T-helper 2 cell treated with Interferon-gamma antibody and Interleukin-4, amounts not matched to agents 100 ng/mL and 5 ng/mL, for 36 hours (primary cell): ENCODE data around the gene RPL18. TPM values are rescaled to one million over a fixed set of nuclear protein-coding genes. Genes with fewer than 3 reads are reported as not detected.

Experiments used
- intact Hi-C: fragments of 100-400 bp; cut with micrococcal nuclease; formaldehyde crosslinking; loops from one replicate; pipeline ENCODE4 v1.15.1; 2023
- total RNA-seq: library from RNA; stranded (reverse); gene quantifications from 2 replicates; pipeline ENCODE4 v1.2.3, GENCODE V29; 2022

RPL18 gene
- total RNA-seq, 1 donor from 2014 or later: 1,641 TPM

DNA sequence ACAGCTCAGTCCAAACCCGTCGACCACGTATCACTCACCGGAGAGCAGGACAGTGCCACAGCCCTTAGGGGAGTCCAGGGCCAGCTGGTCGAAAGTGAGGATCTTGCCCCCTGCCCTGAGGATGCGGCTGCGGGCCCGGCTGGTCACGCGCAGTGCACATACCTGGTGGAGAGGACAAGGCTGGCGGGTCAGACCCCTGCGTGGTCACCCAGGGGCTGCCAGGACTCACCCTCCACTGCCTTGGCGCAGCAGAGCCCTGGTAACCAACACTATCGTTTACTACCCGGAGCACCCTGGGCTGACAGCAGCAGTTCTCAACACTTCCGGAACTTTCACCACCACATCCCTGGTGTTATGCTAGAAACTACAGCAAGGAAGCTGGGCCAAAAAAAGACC, 2.9 kb downstream of the RPL18 start:
- intact Hi-C loops: no loop called here

- intact Hi-C loops: no loop called here
Measured at GRCh38 chr19:48615231-48616040, 3.5 kb downstream of the RPL18 start.

DNA sequence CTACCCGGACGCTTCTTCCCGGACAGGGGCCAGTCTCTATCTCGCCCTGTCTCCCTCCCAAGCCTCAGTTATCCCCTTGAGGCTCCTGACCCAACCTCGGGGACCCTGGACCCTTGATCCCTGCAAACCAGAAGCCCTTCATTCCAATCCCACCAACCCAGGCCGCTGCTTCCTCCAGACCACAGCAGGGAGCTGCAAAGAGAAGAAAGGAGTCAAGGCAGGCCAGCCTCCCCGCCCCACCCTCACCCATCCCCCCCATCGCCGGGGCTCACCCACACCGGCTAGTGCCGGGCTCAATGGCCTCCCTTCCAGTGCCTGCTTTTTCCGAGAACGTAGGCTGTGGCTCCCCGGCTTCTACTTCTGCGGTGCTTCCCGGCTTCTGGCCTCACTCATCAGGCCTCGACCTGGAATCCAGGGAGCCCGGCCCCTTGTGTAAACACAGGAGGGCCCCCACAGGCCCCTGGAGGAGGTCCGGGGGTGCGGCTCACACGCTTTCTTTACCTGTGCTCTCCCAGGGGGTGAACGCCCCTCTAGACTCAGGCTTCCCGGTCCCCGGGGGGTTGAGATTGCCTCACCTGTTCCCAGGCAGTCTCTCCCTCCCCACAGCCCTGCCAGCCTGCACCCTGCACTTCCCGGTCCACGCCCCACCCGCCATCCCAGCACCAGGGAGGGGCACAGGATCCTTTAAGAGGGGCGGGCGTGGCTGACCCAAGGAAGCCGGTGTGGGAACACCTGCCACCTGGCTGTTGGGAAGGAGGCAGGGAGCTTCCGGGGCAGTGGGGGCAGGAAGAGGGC, 4.3 kb downstream of the RPL18 start, which contains the start of gene FAM83E:
Gene FAM83E, minus strand, starts transcription at position 641 of the 795 bp plus-strand sequence. CDS start 1,704 bp downstream, outside the sequence.
- intact Hi-C loops: no loop called here

- intact Hi-C loops: no loop called here
Measured at GRCh38 chr19:48613852-48614435, 5.0 kb downstream of the RPL18 start.

DNA sequence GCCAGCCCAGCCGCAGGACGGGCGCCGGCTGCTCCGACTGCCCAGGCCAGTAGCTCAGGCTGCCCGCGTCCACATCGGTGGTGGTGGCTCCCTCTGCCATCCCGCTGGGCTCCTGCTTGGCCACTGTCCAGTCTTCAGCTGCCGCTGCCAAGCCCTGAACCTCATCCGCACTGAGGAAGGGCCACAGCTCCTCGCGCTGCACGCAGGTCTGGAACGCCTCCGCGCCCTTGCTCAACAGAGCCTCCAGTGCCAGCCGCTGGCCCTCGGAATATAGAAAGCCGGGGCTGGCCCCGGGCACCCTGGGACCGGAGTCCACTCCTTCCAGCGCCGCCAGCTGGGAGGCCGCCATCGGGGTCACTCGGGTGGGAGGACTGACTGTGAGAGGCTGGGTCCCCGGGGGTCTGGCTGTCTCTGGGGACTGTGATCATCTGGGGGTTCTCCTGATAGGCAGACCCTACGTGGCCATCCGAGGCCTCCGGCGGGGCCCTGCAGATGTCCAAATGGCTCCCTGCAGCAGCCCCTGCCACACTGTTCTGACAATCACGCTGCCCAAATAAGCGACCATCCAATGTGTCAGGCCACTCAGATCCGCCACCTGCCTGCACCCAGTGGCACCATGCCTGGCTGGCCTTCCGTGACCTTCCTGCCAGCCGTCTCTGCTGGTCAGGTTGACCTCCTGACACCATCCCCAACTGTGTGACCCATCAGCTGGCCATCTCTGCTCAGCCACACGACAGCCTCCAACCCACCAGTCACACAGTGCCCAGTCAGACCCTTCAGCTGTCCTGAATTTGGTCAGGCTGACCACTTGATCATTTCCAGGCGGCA, 5.7 kb downstream of the RPL18 start:
- intact Hi-C loops: no loop called here

- intact Hi-C loops: no loop called here
Measured at GRCh38 chr19:48611872-48612271, 7.1 kb downstream of the RPL18 start.

- intact Hi-C loops: no loop called here
Measured at GRCh38 chr19:48609571-48610108, 9.3 kb downstream of the RPL18 start.

- intact Hi-C loops: no loop called here
Measured at GRCh38 chr19:48608798-48609263, 10.1 kb downstream of the RPL18 start.

DNA sequence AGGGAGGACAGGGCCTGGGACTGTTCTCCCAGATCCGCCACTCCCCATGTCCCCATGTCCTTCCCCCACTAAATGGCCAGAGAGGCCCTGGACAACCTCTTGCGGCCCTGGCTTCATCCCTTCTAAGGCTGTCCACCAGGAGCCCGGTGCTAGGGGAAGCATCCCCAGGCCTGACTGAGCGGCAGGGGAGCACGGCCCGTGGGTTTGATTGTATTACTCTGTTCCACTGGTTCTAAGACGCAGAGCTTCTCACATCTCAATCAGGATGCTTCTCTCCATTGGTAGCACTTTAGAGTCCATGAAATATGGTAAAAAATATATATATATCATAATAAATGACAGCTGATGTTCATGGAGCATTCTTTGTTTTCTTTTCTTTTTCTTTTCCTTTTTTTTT, 11.6 kb downstream of the RPL18 start:
- intact Hi-C loops: no loop called here

- intact Hi-C loops: no loop called here
Measured at GRCh38 chr19:48606463-48607358, 12.3 kb downstream of the RPL18 start, which contains the start of gene SPACA4. SPACA4 (plus strand) TSS chr19:48606742; CDS start chr19:48606979, 237 bp downstream.

GRCh38 chr19:48603850-48604249, 15.1 kb downstream of the RPL18 start:
- intact Hi-C loops: no loop called here

- intact Hi-C loops: no loop called here
Measured at GRCh38 chr19:48603449-48603848, 15.5 kb downstream of the RPL18 start.

- intact Hi-C loops: no loop called here
Measured at GRCh38 chr19:48603001-48603400, 16.0 kb downstream of the RPL18 start.

GRCh38 chr19:48600679-48601417, 18.1 kb downstream of the RPL18 start:
- intact Hi-C loops: no loop called here

DNA sequence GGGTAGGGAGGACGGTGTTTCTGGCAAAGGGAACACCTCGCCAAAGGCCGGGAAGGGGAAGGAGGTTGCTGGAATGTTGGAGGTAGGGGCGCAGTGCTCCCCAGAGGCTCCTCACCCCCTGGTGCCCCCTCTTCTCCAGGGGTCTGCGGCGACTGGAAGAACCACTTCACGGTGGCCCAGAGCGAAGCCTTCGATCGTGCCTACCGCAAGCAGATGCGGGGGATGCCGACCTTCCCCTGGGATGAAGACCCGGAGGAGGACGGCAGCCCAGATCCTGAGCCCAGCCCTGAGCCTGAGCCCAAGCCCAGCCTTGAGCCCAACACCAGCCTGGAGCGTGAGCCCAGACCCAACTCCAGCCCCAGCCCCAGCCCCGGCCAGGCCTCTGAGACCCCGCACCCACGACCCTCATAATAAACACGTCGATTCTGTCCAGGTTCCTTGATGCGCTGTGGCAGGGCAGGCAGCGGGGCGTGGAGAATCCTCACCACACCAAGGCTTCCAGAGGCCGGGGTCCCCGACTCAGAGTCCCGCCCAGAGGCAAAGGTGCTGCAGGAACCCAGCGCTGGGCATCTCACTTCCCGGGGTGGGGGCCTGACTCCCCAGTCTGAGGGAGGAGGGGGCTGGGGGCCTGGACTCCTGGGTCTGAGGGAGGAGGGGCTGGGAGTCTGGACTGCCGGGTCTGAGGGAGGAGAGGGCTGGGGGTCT, 19.8 kb downstream of the RPL18 start:
- intact Hi-C loops: no loop called here

DNA sequence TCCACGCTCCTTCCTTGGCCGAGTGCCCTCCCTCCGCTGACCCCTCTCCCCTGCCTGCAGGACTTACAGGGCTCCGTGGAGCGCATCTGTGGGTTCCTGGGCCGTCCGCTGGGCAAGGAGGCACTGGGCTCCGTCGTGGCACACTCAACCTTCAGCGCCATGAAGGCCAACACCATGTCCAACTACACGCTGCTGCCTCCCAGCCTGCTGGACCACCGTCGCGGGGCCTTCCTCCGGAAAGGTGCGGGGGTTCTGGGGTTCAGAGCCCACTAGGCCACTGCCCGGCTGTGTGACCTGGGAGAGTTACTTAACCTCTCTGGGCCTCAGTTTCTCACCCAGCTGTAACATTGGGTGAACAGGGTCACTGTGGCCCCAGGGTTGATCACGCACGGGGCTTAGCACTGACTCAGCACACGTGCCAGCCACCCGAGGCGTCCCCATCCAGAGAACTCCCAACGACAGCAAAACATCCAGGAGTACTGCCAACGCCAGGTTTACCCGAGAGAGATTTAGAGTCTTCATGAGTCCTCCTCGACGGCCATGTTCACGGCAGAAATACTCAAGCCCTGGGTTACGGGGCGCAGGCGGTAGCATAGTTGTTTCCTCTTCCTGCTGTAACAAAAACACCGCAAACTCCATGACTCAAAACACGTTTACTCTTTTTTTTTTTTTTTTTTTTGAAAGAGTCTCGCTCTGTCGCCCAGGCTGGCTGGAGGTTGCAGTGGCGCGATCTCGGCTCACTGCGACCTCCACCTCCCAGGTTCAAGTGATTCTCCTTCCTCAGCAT, 22.1 kb downstream of the RPL18 start:
- intact Hi-C loops: no loop called here

DNA sequence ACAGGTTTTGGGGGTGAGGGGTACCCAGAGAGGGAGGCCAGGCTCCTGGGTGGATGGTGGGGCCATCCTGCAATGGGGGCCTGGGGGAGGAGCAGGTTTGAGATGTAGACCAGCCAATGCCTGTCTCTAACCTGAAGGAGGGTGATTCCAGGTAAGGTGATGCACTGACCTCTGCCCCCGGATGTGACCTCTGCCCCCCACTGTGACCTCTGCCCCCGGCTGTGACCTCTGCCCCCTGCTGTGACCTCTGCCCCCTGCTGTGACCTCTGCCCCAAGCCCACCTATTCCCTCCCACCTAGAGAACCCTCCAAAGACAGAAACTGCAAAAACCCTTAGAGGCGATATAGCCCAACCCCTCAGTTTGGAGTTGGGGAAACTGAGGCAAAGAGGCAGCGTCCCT, 22.7 kb downstream of the RPL18 start:
- intact Hi-C loops: no loop called here
